ENCODE results near the gene BACH2.

Gene BACH2

DNA sequence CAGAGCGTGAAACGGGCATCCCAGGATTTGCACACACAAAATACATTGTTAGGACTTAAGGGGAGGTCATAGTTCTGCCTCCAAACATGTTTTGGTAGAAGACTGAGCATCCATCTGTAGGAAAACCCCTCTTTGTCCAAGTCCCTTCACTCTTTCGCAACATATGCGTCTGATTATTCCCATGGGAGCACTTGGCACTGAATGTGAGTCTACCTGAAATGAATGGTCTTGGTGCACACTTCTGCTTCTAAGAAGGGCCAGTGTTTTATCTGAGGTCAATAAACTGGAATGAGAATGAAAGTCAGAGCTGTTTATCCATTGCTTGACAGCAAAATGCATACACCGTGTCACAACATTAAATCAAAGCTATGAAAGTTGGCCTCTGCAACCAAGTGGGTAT lies 369.4 kb downstream of the BACH2 start:
- Mint-ChIP-seq H3K4me1 (peaks cover 17% of the 10 kb centered on the region), H3K27me3 (ENCODE audit: low read depth, poor library complexity) (peaks cover 3% of the 10 kb centered on the region), H3K27ac (no peak overlapping the region)

DNA sequence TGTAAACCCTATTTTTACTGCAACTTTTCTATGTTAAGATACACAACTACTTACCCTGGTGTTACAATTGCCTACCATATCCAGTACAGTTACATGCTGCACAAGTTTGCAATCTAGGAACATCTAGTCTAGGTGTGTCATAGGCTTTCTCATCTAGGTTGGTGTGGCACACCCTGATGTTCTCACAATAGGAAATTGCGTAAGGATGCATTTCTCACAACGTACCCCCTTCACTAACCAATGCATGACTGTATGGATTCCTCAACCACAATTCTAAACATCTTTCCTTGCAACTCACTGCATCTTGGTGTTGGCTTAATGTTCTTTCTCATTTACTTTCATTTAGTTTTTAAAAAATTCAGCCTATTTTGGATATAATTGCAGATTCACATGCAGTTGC lies 370.8 kb downstream of the BACH2 start:
- TF ChIP-seq, protein P1, sequence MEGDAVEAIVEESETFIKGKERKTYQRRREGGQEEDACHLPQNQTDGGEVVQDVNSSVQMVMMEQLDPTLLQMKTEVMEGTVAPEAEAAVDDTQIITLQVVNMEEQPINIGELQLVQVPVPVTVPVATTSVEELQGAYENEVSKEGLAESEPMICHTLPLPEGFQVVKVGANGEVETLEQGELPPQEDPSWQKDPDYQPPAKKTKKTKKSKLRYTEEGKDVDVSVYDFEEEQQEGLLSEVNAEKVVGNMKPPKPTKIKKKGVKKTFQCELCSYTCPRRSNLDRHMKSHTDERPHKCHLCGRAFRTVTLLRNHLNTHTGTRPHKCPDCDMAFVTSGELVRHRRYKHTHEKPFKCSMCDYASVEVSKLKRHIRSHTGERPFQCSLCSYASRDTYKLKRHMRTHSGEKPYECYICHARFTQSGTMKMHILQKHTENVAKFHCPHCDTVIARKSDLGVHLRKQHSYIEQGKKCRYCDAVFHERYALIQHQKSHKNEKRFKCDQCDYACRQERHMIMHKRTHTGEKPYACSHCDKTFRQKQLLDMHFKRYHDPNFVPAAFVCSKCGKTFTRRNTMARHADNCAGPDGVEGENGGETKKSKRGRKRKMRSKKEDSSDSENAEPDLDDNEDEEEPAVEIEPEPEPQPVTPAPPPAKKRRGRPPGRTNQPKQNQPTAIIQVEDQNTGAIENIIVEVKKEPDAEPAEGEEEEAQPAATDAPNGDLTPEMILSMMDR (IDR thresholded peaks at IDR 0.05) = no peak
- H3K9me3 Mint-ChIP-seq = no peaks in the 10 kb centered on the region
- peaks cover 3% of the 10 kb centered on the region for H3K27me3 Mint-ChIP-seq (ENCODE audit: low read depth, poor library complexity)
- no peaks in the 10 kb centered on the region for H3K36me3 Mint-ChIP-seq (ENCODE audit: low read depth)
- H3K4me1 Mint-ChIP-seq = peaks cover 17% of the 10 kb centered on the region
- DNase-seq = no peak
- no peak overlapping the region for H3K4me3 Mint-ChIP-seq
- no peak overlapping the region for H3K27ac Mint-ChIP-seq

More for the DNA sequence above, 369.4 kb downstream of the BACH2 start:
- H3K36me3 Mint-ChIP-seq (ENCODE audit: low read depth) = peaks cover 11% of the 10 kb centered on the region
- no peak for DNase-seq
- TF ChIP-seq, protein P1 (IDR thresholded peaks at IDR 0.05) = no peak
- no peak overlapping the region for H3K4me3 Mint-ChIP-seq
- H3K9me3 Mint-ChIP-seq = no peaks in the 10 kb centered on the region

DNA sequence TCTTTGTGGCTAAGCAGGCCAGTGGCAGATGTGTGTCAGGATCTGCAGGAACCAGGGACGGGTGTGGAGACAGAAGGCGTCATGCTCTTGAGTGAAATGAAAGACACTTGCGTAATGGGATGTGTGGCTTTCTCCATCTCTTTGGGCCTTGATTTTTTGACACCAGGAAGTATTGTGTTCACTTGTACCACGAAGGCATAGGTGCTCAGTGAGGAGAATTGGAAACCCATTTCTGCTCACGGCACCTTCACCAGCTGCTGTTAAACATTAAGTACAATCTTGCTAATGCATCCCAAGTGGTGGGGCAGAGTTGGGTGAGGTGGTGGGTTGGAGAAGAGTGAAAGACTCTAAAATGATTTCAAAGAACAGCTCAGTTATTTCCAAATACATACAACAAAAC lies 372.4 kb downstream of the BACH2 start:
- Mint-ChIP-seq H3K36me3 (ENCODE audit: low read depth) (no peaks in the 10 kb centered on the region), H3K9me3 (no peaks in the 10 kb centered on the region), H3K27me3 (ENCODE audit: low read depth, poor library complexity) (peaks cover 3% of the 10 kb centered on the region), H3K27ac (no peak overlapping the region), H3K4me1 (peaks cover 7% of the 10 kb centered on the region), H3K4me3 (no peak overlapping the region)
- TF ChIP-seq, protein P1 (IDR thresholded peaks at IDR 0.05) = no peak
- no peak for DNase-seq

DNA sequence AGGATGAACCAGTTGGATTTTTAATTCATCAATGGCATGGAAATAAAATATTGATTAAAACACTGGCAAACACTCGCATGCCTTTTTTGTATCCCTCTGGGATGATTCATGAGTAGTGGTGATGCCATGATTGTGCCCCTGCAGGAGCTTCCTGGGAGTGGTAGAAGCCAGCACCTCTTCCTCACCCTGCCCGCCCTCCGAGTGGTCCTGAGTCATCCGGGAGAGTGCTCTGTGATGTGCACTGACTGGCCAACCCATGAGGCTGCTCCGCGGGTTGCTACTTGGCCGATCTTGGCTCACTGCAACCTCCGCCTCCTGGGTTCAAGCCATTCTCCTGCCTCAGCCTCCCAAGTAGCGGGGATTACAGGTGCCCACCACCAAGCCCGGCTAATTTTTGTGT lies 375.0 kb downstream of the BACH2 start:
- no peak for DNase-seq

DNA sequence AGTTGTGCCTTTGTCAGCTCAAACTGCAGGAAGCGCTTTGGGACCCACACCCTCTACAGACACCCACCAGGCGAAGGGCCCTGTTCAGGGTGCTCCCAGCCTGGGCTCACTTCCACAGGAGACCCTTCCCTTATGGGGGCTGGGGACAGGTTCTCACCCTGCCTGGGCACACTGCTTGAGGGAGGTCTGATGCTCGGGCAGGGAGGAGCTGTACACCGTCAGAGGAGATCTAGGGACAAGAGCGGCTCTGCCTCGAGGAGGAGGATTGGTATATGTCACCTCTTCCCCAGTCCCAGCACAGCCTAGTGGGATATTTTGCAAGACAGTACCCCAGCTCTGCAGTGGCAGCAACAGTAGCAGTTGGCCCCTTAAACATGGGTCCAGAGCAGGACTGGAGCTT lies 375.4 kb downstream of the BACH2 start:
- no peak for DNase-seq
- Mint-ChIP-seq H3K9me3 (peaks cover 13% of the 10 kb centered on the region), H3K4me1 (no peaks in the 10 kb centered on the region)

More for the DNA sequence above, 375.0 kb downstream of the BACH2 start:
- no peak overlapping the region for H3K4me3 Mint-ChIP-seq
- H3K36me3 Mint-ChIP-seq (ENCODE audit: low read depth) = peaks cover 4% of the 10 kb centered on the region
- H3K9me3 Mint-ChIP-seq = peaks cover 8% of the 10 kb centered on the region
- H3K4me1 Mint-ChIP-seq = no peaks in the 10 kb centered on the region
- no peak overlapping the region for H3K27ac Mint-ChIP-seq
- H3K27me3 Mint-ChIP-seq (ENCODE audit: low read depth, poor library complexity) = peaks cover 3% of the 10 kb centered on the region
- TF ChIP-seq, protein P1 (IDR thresholded peaks at IDR 0.05) = no peak

DNA sequence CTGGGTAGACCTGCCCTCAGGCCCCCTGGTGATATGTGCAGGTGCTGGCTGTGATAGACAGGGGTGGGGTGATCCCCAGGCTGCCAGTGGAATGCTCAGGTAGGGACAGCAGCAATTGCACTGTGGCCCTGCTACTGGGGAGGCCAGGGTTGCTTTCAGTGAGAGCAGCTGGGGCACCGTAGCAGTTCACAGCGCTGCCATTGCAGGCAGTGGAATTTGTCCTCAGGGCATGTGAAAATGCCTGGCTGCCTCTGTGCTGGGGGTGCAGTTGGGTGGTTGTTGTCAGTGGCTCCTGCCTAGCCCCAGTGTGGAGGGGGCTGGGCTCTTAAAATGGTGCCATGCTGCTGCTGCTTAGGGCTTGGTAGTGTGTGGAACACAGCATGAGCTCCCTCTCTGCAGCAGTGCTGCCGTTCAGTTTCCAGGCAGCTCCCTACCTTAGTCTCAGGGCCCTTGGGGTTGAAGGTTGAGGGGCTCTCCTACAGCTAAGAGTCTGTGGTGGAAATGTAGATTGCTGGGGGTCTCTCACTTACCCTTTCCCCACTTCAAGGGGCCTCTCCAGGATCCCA lies 378.8 kb downstream of the BACH2 start:
- peaks cover 3% of the 10 kb centered on the region for H3K27me3 Mint-ChIP-seq (ENCODE audit: low read depth, poor library complexity)
- DNase-seq = no peak
- H3K9me3 Mint-ChIP-seq = peaks cover 24% of the 10 kb centered on the region
- H3K27ac Mint-ChIP-seq = no peak overlapping the region
- H3K4me3 Mint-ChIP-seq = no peak overlapping the region
- no peaks in the 10 kb centered on the region for H3K4me1 Mint-ChIP-seq
- peaks cover 9% of the 10 kb centered on the region for H3K36me3 Mint-ChIP-seq (ENCODE audit: low read depth)
- TF ChIP-seq, protein P1 (IDR thresholded peaks at IDR 0.05) = no peak

More for the DNA sequence above, 375.4 kb downstream of the BACH2 start:
- H3K4me3 Mint-ChIP-seq = no peak overlapping the region
- H3K27ac Mint-ChIP-seq = no peak overlapping the region
- TF ChIP-seq, protein P1 (IDR thresholded peaks at IDR 0.05) = no peak
- peaks cover 9% of the 10 kb centered on the region for H3K36me3 Mint-ChIP-seq (ENCODE audit: low read depth)
- H3K27me3 Mint-ChIP-seq (ENCODE audit: low read depth, poor library complexity) = peaks cover 3% of the 10 kb centered on the region

Data from nephron progenitor cell (in vitro differentiated cells).